Cardiac muscle cell (in vitro differentiated cells and primary cell): ENCODE measurements around the gene SLC6A13. TPM values are rescaled to one million over a fixed set of nuclear protein-coding genes. Genes with fewer than 3 reads are reported as not detected.
"Not testable (repeated sequence)": the region's sequence is repeated elsewhere in the genome, so short reads cannot be mapped to it uniquely, and the experiment has no call there.

Source experiments
- DNase-seq, 2 donors: peaks; one replicate each; pipeline versions ENCODE4 v3.0.0 to v3.0.0-alpha.2; 2010 to 2017; ENCODE audit warnings: low read depth in 1 of 2, low spot score in 1 of 2
- H3K27ac ChIP-seq: fragments of 200-600 bp; sonication (generic); 2 replicates; pipeline ENCODE4 v1.5.1; 2016
- H3K27me3 ChIP-seq: fragments of 200-600 bp; sonication (generic); 2 replicates; pipeline ENCODE4 v1.6.0; 2016; ENCODE audit warnings: control low read depth
- H3K36me3 ChIP-seq: fragments of 200-600 bp; sonication (generic); 2 replicates; pipeline ENCODE4 v1.5.1; 2016; ENCODE audit warnings: control low read depth
- H3K4me1 ChIP-seq: fragments of 200-600 bp; sonication (generic); 2 replicates; pipeline ENCODE4 v1.8.1; 2017; ENCODE audit warnings: low read depth, mild to moderate bottlenecking, mixed run types
- H3K4me3 ChIP-seq: fragments of 200-600 bp; sonication (generic); 2 replicates; pipeline ENCODE4 v1.5.1; 2016; ENCODE audit warnings: mild to moderate bottlenecking
- H3K9me3 ChIP-seq: fragments of 200-600 bp; sonication (generic); 2 replicates; pipeline ENCODE4 v1.5.1; 2017; ENCODE audit warnings: low read depth, mild to moderate bottlenecking, control low read depth
- polyA plus RNA-seq: library from polyadenylated mRNA; unstranded; fragments of >200 nt; fragmentation: Nextera tagmentation; extraction: Ambion mirVana; gene quantifications from 2 replicates; pipeline ENCODE4 v1.2.1, GENCODE V29; 2016
- total RNA-seq: library from RNA; depleted of rRNA; stranded (reverse); fragments of >200 nt; gene quantifications from 2 replicates; pipeline ENCODE4 v1.2.3, GENCODE V29; 2016
- TF ChIP-seq, protein P1 (sequence below): IDR thresholded peaks from 2 replicates; pipeline ENCODE4 v1.5.1; 2012; ENCODE audit warnings: low read depth, mild to moderate bottlenecking, low read length

The SLC6A13 gene
- total and polyA plus RNA-seq, 2 experiments from 2014 or later, result 2.3 to 3.8 TPM

DNA sequence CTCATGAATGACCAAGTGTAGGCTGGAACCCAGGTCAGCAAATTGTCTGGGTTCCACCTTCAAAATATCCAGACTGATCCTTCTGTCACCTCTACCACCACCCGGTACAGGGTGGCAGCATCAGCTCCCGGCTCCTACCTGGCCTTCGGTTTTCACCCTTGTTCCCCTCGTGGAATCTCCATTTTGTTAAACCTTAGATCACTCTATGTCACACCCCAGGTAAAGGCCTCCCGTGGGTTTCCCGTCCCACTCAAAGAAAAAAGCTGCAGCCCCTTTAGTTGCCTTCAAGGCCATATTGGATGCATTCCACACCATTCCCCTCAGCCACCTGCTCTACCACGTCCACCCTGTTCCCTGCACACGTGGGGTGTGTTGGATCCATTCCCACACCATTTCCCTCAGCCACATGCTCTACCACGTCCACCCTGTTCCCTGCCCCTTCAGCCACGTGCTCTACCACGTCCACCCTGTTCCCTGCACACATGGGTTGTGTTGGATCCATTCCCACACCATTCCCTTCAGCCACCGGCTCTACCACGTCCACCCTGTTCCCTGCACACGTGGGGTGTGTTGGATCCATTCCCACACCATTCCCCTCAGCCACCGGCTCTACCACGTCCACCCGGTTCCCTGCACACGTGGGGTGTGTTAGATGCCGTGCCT lies 23.8 kb downstream of the SLC6A13 start:
- Histone ChIP-seq H3K27me3 (no peaks in the 10 kb centered on the region), H3K27ac (no peak overlapping the region), H3K9me3 (no peaks in the 10 kb centered on the region), H3K4me1 (no peaks in the 10 kb centered on the region), H3K4me3 (no peak overlapping the region), H3K36me3 (no peaks in the 10 kb centered on the region)
- TF ChIP-seq, protein P1, sequence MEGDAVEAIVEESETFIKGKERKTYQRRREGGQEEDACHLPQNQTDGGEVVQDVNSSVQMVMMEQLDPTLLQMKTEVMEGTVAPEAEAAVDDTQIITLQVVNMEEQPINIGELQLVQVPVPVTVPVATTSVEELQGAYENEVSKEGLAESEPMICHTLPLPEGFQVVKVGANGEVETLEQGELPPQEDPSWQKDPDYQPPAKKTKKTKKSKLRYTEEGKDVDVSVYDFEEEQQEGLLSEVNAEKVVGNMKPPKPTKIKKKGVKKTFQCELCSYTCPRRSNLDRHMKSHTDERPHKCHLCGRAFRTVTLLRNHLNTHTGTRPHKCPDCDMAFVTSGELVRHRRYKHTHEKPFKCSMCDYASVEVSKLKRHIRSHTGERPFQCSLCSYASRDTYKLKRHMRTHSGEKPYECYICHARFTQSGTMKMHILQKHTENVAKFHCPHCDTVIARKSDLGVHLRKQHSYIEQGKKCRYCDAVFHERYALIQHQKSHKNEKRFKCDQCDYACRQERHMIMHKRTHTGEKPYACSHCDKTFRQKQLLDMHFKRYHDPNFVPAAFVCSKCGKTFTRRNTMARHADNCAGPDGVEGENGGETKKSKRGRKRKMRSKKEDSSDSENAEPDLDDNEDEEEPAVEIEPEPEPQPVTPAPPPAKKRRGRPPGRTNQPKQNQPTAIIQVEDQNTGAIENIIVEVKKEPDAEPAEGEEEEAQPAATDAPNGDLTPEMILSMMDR, result no peak
- DNase-seq, result no peak

DNA sequence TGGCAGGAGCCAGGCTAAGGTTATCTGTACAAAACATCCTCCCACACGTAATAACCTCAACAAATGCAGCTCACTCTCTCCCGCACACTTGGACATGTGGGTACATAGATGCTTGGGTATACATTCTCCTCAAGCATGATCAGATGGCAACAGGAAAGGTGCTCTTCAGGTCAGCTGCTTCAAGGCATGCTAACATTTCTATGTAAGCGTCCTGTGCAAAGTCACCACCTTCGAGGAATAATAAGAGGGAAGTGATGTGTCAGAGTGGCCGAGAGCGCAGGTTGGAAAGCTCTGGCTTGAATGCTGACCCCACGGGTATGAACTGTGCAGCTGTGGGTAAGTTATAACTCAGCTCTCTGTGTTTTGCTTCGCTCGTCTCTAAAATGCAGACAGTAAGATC lies 24.5 kb downstream of the SLC6A13 start:
- Histone ChIP-seq H3K36me3 (no peaks in the 10 kb centered on the region), H3K9me3 (no peaks in the 10 kb centered on the region), H3K27ac (no peak overlapping the region), H3K4me1 (peaks cover under 1% of the 10 kb centered on the region), H3K4me3 (no peak overlapping the region), H3K27me3 (no peaks in the 10 kb centered on the region)
- no peak for DNase-seq
- TF ChIP-seq, protein P1, result no peak

GRCh38 chr12:237026-237815 lies 25.4 kb downstream of the SLC6A13 start:
- no peaks in the 10 kb centered on the region for H3K27me3 ChIP-seq
- DNase-seq, result no peak
- H3K4me1 ChIP-seq, result peaks cover 3% of the 10 kb centered on the region
- no peaks in the 10 kb centered on the region for H3K9me3 ChIP-seq
- no peak overlapping the region for H3K4me3 ChIP-seq
- no peak overlapping the region for H3K27ac ChIP-seq
- H3K36me3 ChIP-seq, result no peaks in the 10 kb centered on the region
- TF ChIP-seq, protein P1, result no peak

- Histone ChIP-seq H3K4me1 (peaks cover 3% of the 10 kb centered on the region), H3K27me3 (no peaks in the 10 kb centered on the region), H3K27ac (no peak overlapping the region), H3K36me3 (no peaks in the 10 kb centered on the region), H3K9me3 (no peaks in the 10 kb centered on the region), H3K4me3 (no peak overlapping the region)
- no peak for DNase-seq
- TF ChIP-seq, protein P1, result no peak
Measured at GRCh38 chr12:236445-236844, 26.2 kb downstream of the SLC6A13 start.

- H3K27me3 ChIP-seq, result not testable (repeated sequence)
Measured at GRCh38 chr12:235967-236366, 26.7 kb downstream of the SLC6A13 start.

DNA sequence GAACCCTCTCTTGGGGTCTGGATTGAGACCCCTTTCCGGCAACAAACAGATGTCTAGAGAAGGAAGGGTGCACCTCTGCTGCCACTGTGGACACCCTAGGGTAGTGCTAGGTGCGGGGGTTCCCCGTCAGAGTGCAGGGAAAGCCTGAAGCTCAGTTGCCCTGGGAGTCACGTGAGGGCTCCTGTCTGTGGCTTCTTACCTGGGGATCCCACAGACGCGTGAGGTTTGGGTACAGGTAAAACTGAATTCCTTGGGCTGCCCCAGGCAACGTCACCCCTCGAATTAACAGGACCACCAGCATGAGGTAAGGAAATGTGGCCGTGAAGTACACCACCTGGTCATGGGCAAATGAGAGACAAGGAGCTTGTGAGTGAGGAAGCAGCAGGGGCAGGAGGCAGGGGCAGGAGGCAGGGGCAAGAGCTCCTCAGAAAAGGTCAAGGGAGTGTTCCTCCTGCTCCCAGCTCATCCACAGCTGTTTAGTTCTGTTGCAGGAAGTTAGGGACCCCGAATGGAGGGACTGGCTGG lies 27.7 kb downstream of the SLC6A13 start:
- Histone ChIP-seq H3K4me1 (peaks cover 3% of the 10 kb centered on the region), H3K27me3 (no peaks in the 10 kb centered on the region), H3K36me3 (no peaks in the 10 kb centered on the region), H3K27ac (no peak overlapping the region), H3K4me3 (no peak overlapping the region), H3K9me3 (no peaks in the 10 kb centered on the region)
- TF ChIP-seq, protein P1, result no peak
- no peak for DNase-seq

More at GRCh38 chr12:235967-236366, 26.7 kb downstream of the SLC6A13 start:
- H3K4me1 ChIP-seq, H3K9me3 ChIP-seq, H3K4me3 ChIP-seq, DNase-seq, H3K27ac ChIP-seq, H3K36me3 ChIP-seq: not testable (repeated sequence)
